SK-N-SH (cell line): ENCODE data around the gene NWD2. TPM values are rescaled to one million over a fixed set of nuclear protein-coding genes. Genes with fewer than 3 reads are reported as not detected.
"Not testable (repeated sequence)": the region's sequence is repeated elsewhere in the genome, so short reads cannot be mapped to it uniquely, and the experiment has no call there.

Source experiments
- CTCF ChIA-PET: fragments of 300-600, 350-600 bp; formaldehyde crosslinking; extraction: SDS; loops from one replicate; lab custom pipeline; 2021; lab: Yijun Ruan, JAX
- POLR2A ChIA-PET: fragments of 350-600 bp; sonication (Branson Sonifier 250); formaldehyde crosslinking; extraction: SDS; loops from one replicate; lab custom pipeline; 2020; ENCODE audit warnings: antibody characterized with exemption, inconsistent platforms; lab: Yijun Ruan, JAX
- DNase-seq: peaks from one replicate; pipeline ENCODE4 v3.0.0; 2012
- H2AFZ ChIP-seq: fragments of 200-600 bp; sonication (generic); 2 replicates; pipeline ENCODE4 v1.8.1; 2016; ENCODE audit warnings: antibody characterized with exemption, mild to moderate bottlenecking, low read depth
- H3F3A ChIP-seq: fragments of 200-600 bp; sonication (generic); replicated peaks from 2 replicates; pipeline ENCODE3; 2016; ENCODE audit warnings: antibody characterized with exemption, mild to moderate bottlenecking; ENCODE audit not compliant: insufficient read depth
- H3K27ac ChIP-seq, 2 experiments: fragments of 200-500 bp in 1 of 2; fragments of 200-600 bp in 1 of 2; sonication (Bioruptor generic) in 1 of 2; sonication (generic), shearing (Covaris generic) in 1 of 2; 2 replicates each; pipeline versions ENCODE4 v1.5.1 to v1.6.1; 2014 to 2016; ENCODE audit warnings: low read depth in 2 of 2, inconsistent platforms in 1 of 2, low read length in 1 of 2, mild to moderate bottlenecking in 1 of 2, mixed read lengths in 1 of 2
- H3K27me3 ChIP-seq: fragments of 200-600 bp; sonication (generic), shearing (Covaris generic); 2 replicates; pipeline ENCODE4 v1.6.1; 2016; ENCODE audit warnings: mixed run types; ENCODE audit not compliant: insufficient read depth
- H3K36me3 ChIP-seq, 2 experiments: fragments of 200-500 bp in 1 of 2; fragments of 200-600 bp in 1 of 2; sonication (Bioruptor generic) in 1 of 2; sonication (generic) in 1 of 2; replicated peaks in 1 of 2; 2 replicates each; pipeline versions ENCODE3 to v1.5.1; 2014 to 2016; ENCODE audit warnings: low read length in 1 of 2, mild to moderate bottlenecking in 1 of 2; ENCODE audit not compliant: insufficient read depth in 2 of 2, control insufficient read depth in 1 of 2
- H3K4me1 ChIP-seq, 2 experiments: fragments of 200-500 bp in 1 of 2; fragments of 200-600 bp in 1 of 2; sonication (Bioruptor generic) in 1 of 2; sonication (generic), shearing (Covaris generic) in 1 of 2; 2 replicates each; pipeline versions ENCODE4 v1.5.1 to v1.6.1; 2014 to 2016; ENCODE audit warnings: low read depth in 1 of 2, low read length in 1 of 2, mixed run types in 1 of 2; ENCODE audit not compliant: insufficient read depth in 2 of 2, control insufficient read depth in 1 of 2
- H3K4me2 ChIP-seq: fragments of 200-600 bp; sonication (generic), shearing (Covaris generic); 2 replicates; pipeline ENCODE4 v1.6.1; 2017; ENCODE audit warnings: mixed run types
- H3K4me3 ChIP-seq, 2 experiments: fragments of 200-500 bp in 1 of 2; fragments of 200-600 bp in 1 of 2; sonication (Bioruptor generic) in 1 of 2; sonication (generic), shearing (Covaris generic) in 1 of 2; 2 replicates each; pipeline versions ENCODE4 v1.5.1 to v1.8.1; 2014 to 2016; ENCODE audit warnings: low read depth in 2 of 2, inconsistent platforms in 1 of 2, low read length in 1 of 2, mild to moderate bottlenecking in 1 of 2, mixed read lengths in 1 of 2, moderate library complexity in 1 of 2
- H3K79me2 ChIP-seq: fragments of 200-600 bp; sonication (generic); 2 replicates; pipeline ENCODE4 v1.8.1; 2017; ENCODE audit warnings: mild to moderate bottlenecking; ENCODE audit not compliant: insufficient read depth
- H3K9ac ChIP-seq: fragments of 200-600 bp; sonication (generic); 2 replicates; pipeline ENCODE4 v1.6.1; 2017; ENCODE audit warnings: mixed run types
- H3K9me2 ChIP-seq: fragments of 200-600 bp; sonication (generic); 2 replicates; pipeline ENCODE4 v1.6.1; 2017; ENCODE audit warnings: mixed run types
- H3K9me3 ChIP-seq: fragments of 200-600 bp; sonication (generic); 2 replicates; pipeline ENCODE4 v1.6.1; 2017; ENCODE audit warnings: mixed run types, mild to moderate bottlenecking, moderate library complexity
- H4K20me1 ChIP-seq: fragments of 200-600 bp; sonication (generic); 2 replicates; pipeline ENCODE4 v1.6.1; 2017; ENCODE audit warnings: mild to moderate bottlenecking, mixed run types; ENCODE audit not compliant: insufficient read depth
- FOXM1 ChIP-seq: IDR thresholded peaks from 2 replicates; pipeline ENCODE4 v1.4.0; 2012; ENCODE audit warnings: low read depth, mild to moderate bottlenecking
- JUND ChIP-seq: IDR thresholded peaks from 2 replicates; pipeline ENCODE4 v1.4.0; 2012
- RFX5 ChIP-seq: IDR thresholded peaks from 2 replicates; pipeline ENCODE4 v1.6.1; 2012; ENCODE audit warnings: mild to moderate bottlenecking, improper control_type of control experiment, low read length
- RXRA ChIP-seq: IDR thresholded peaks from 2 replicates; pipeline ENCODE4 v1.4.0; 2012; ENCODE audit warnings: low read depth, mild to moderate bottlenecking, borderline replicate concordance
- TAF1 ChIP-seq: IDR thresholded peaks from 2 replicates; pipeline ENCODE4 v1.6.1; 2012; ENCODE audit warnings: low read depth, mild to moderate bottlenecking, low read length, moderate library complexity, borderline replicate concordance
- TCF12 ChIP-seq: IDR thresholded peaks from 2 replicates; pipeline ENCODE4 v1.4.0; 2012
- WGBS: methylation state at CpG from one replicate; pipeline ENCODE4 v1.1.6; 2017; ENCODE audit warnings: low lambda C conversion rate; 5-methylcytosine and 5-hydroxymethylcytosine counted together
- polyA plus RNA-seq, 3 experiments: library from polyadenylated mRNA; depleted of rRNA; stranded (reverse); fragments of >200 nt; gene quantifications; 2 replicates each; pipeline ENCODE4 v1.2.3, GENCODE V29; 2012
- TF ChIP-seq, protein P1 (sequence below): fragments of 150-350 bp; IDR thresholded peaks from 2 replicates; pipeline ENCODE4 v1.6.1; 2016; ENCODE audit warnings: mild to moderate bottlenecking, low read depth, low read length

Gene NWD2, protein sequence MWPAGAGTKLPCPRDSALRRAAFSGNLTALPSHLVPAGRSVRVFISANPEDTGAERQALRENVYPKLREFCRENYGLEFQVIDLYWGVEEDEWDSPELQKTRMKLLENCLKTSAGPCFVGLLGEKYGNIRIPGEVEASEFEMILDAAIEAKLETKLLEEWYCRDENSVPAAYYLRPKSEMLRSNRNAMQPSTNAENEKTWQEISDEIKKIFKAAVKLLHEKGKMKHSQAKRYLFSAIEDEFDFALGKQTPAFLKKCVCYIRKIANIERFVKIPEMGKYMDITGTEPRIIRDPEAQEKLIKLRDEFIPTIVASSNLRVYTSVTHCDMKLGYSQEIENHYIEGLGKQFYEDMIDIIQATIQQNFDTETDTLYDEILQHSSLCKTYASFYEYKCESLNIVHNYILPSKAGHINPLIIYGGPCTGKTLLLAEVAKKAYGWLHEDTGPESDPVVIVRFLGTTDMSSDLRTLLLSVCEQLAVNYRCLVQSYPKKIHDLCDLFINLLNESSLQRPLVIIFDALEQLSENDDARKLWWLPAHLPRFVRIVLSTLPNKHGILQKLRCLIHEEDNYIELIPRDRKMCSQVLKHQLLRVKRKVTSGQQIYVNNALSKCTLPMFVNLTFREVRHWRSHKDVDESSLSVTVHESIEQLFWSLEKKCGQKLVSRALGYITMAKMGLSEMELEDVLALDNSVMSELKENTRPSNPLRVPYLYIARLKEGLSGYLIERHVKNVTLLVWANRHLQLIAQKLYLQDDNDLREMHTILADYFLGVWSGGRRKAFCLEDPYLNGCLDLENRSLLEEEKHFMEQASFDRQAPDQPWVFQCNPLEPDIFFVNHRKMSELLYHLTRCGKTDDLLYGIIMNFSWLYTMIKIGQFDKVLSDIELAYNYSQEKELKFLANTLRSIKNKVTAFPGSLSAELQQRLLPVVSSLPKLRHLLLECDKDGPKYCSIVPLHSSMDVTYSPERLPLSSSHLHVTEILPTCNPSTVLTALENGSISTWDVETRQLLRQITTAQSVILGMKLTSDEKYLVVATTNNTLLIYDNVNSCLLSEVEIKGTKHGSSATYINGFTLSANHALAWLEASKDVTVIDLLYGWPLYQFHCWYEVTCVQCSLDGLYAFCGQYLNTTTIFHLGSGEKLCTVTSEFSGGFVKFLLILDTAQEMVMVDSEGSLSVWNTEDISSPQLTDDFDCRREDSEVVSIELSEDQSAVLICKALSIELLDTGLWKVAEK (N-terminal part only)
- polyA plus RNA-seq (2012; rRNA removed): not detected in 2 replicates
- polyA plus RNA-seq (2012; cell fraction: cytosol; rRNA removed): not detected in 2 replicates
- not detected in 2 replicates for polyA plus RNA-seq (2012; cell fraction: nucleus; rRNA removed)

DNA sequence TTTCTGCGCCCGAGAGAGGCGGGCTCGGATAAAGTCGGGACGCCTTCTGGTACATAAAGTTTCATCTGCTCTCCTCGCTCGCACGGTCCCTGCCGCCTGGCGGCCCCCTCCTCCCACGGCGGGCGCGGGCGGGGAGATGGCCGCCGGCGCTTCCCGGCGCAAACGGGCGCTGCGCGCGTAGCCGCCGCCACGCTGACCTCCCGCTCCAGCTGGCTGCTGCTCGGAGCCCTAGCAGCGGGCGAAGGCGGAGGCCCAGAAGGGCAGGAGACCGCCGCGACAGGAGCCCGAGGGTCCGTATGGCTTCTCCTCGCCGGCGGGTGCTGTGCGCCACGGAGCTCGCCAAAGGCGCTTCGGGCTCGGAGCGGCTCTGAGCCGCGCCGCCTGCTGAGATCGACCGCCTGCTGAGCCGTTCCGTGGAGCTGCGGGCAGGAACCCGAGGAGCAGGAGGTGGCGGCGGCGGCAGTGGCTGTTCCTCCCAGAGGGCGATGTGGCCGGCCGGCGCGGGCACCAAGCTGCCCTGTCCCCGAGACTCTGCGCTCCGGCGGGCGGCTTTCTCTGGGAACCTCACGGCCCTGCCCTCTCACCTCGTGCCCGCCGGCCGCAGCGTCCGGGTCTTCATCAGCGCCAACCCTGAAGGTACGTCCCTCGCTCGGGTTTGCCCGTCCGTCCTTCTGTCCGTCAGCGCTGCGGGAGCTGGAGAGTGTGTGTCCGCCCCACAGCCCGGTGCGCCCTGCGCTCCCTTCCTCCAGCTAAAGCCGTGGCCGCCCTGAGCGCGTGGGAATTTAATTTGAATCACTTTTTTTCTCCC is at the start of gene NWD2:
NWD2 (plus strand) TSS at position 161 of the 808 bp plus-strand sequence; CDS start at position 486, 325 bp downstream.
- no peaks in the 10 kb centered on the region for H3K4me1 ChIP-seq
- no peak within 1 kb of the TSS for H3K4me3 ChIP-seq
- H2AFZ ChIP-seq: no peak within 1 kb of the TSS
- H3K36me3 ChIP-seq: no peaks in the 10 kb centered on the region
- DNase-seq: peak; percentile 38
- TF ChIP-seq, protein P1, sequence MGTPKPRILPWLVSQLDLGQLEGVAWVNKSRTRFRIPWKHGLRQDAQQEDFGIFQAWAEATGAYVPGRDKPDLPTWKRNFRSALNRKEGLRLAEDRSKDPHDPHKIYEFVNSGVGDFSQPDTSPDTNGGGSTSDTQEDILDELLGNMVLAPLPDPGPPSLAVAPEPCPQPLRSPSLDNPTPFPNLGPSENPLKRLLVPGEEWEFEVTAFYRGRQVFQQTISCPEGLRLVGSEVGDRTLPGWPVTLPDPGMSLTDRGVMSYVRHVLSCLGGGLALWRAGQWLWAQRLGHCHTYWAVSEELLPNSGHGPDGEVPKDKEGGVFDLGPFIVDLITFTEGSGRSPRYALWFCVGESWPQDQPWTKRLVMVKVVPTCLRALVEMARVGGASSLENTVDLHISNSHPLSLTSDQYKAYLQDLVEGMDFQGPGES: no peak
- TF ChIP-seq JUND (no peak), RFX5 (no peak), TAF1 (no peak), RXRA (no peak), FOXM1 (no peak)
- H4K20me1 ChIP-seq: no peaks in the 10 kb centered on the region
- no peak within 1 kb of the TSS for H3K9ac ChIP-seq
- 9% methylated on average over 20 of the region's 95 CpGs for WGBS
- CTCF ChIA-PET: interaction anchor here (0.9 kb wide), 1 partner anchor 20 kb away, joined by 3 read pairs; no protein-coding TSS in a partner anchor
- no peak within 1 kb of the TSS for H3K27ac ChIP-seq
- H3F3A ChIP-seq: no peaks in the 10 kb centered on the region
- POLR2A ChIA-PET: no interaction called here
- no peak within 1 kb of the TSS for H3K4me2 ChIP-seq
- H3K9me3 ChIP-seq: no peaks in the 10 kb centered on the region
- no peaks in the 10 kb centered on the region for H3K79me2 ChIP-seq
- no peaks in the 10 kb centered on the region for H3K9me2 ChIP-seq
- H3K27me3 ChIP-seq: peaks cover 32% of the 10 kb centered on the region

DNA sequence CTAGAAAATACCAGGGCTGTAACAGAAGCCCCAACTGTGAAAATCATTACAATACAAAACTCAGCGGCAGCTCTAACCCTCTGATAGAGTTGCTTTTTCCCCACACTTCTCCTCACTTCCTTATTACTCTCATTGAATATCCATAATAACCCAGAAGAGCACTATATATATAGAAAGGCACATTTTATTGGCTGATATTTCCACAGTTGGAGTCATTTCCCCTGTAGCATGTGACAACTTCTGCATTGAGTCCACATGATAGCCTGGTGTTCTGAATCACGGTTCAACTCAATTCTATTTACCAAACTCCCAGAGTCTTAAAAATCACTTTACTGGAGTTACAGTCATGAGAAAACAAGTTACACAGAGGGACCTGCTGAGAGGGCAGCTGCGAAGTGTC is 46.6 kb upstream of the NWD2 start:
- H3K27ac ChIP-seq: no peak overlapping the region
- H3K9me3 ChIP-seq: no peaks in the 10 kb centered on the region
- H3K4me1 ChIP-seq: no peaks in the 10 kb centered on the region
- no peaks in the 10 kb centered on the region for H3K9me2 ChIP-seq
- TF ChIP-seq, protein P1: no peak
- TF ChIP-seq TCF12: no peak
- DNase-seq: no peak
- H3K79me2 ChIP-seq: no peaks in the 10 kb centered on the region
- no peak overlapping the region for H2AFZ ChIP-seq
- no peaks in the 10 kb centered on the region for H4K20me1 ChIP-seq
- H3K36me3 ChIP-seq: no peaks in the 10 kb centered on the region
- no peak overlapping the region for H3K4me2 ChIP-seq
- no peak overlapping the region for H3K4me3 ChIP-seq
- ChIA-PET POLR2A (no interaction called here), CTCF (no interaction called here)
- H3K27me3 ChIP-seq: no peaks in the 10 kb centered on the region
- H3K9ac ChIP-seq: no peak overlapping the region
- H3F3A ChIP-seq: no peaks in the 10 kb centered on the region
- 5% methylated on average over 3 of the region's 3 CpGs for WGBS

DNA sequence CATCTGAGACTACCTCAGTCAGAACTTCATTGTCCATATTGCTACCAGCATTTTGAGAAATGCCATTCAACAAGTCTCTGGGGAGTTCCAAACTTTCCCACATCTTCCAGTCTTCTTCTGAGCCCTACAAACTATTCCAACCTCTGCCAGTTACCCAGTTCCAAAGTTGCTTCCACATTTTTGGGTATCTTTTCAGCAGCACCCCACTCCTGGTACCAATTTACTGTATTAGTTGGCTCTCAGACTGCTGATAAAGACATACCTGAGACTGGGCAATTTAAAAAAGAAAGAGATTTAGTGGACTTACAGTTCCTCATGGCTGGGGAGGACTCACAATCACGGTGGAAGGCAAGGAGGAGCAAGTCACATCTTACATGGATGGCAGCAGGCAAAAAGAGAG is 39.8 kb upstream of the NWD2 start:
- H3K27me3 ChIP-seq, H2AFZ ChIP-seq, H3K27ac ChIP-seq, H4K20me1 ChIP-seq, H3K9ac ChIP-seq, H3K4me2 ChIP-seq, H3K9me3 ChIP-seq, H3F3A ChIP-seq, H3K9me2 ChIP-seq, DNase-seq, H3K4me1 ChIP-seq, CTCF ChIA-PET, H3K36me3 ChIP-seq, H3K4me3 ChIP-seq, H3K79me2 ChIP-seq, POLR2A ChIA-PET: not testable (repeated sequence)
- WGBS: 5% methylated on average over 1 of the region's 1 CpG
